ENCODE results near the gene STIP1. TPM values are rescaled to one million over a fixed set of nuclear protein-coding genes. Genes with fewer than 3 reads are reported as not detected.
A peak's percentile ranks its signal among the peaks of the same experiment; 100 is the strongest.

The STIP1 gene
- total and polyA plus RNA-seq, 2 donors (not counting 1 experiment from before 2014, with no cell fraction given), result 98.8 to 147 TPM

- H3K9me3 ChIP-seq (ENCODE audit: control insufficient read depth, insufficient read depth, low read depth, low read length), result no peaks in the 10 kb centered on the region
- peak overlapping the region; percentile 68 for H3K4me2 ChIP-seq (ENCODE audit: extremely low read depth, insufficient read depth, low read length)
- peaks cover 43% of the 10 kb centered on the region for H3K79me2 ChIP-seq (ENCODE audit: control insufficient read depth, insufficient read depth, low read length)
- H3K27ac ChIP-seq (ENCODE audit: insufficient read depth, low read length), result peak overlapping the region; percentile 14
- H3K36me3 ChIP-seq (ENCODE audit: control insufficient read depth, insufficient read depth, low read length), result peaks cover 4% of the 10 kb centered on the region
- peak overlapping the region; percentile 53 for H2AFZ ChIP-seq (ENCODE audit: low read length)
- TF ChIP-seq EZH2 (IDR thresholded peaks at IDR 0.05; ENCODE audit: low read length, missing control alignments) (no peak), CTCF (conservative IDR thresholded peaks at IDR 0.05 in 1 of 2, IDR thresholded peaks at IDR 0.05 in 1 of 2; ENCODE audit: low read depth in 1 of 2, low read length in 2 of 2) (no peak)
- H3K9ac ChIP-seq (ENCODE audit: insufficient read depth, low read length), result no peak overlapping the region
- no peaks in the 10 kb centered on the region for H4K20me1 ChIP-seq (ENCODE audit: control insufficient read depth, extremely low read depth, insufficient read depth, low read length)
- no peak for DNase-seq (ENCODE audit: low read depth in 2 of 2)
- H3K27me3 ChIP-seq (ENCODE audit: control insufficient read depth, insufficient read depth, low read length), result no peaks in the 10 kb centered on the region
- H3K4me1 ChIP-seq (ENCODE audit: control insufficient read depth, extremely low read depth, insufficient read depth, low read length), result peaks cover 20% of the 10 kb centered on the region
- peak overlapping the region; percentile 24 to 87 (median 82) for H3K4me3 ChIP-seq (replicated peaks in 1 of 4; ENCODE audit: control extremely low read depth in 1 of 4, insufficient read depth in 1 of 4, low read depth in 3 of 4, low read length in 4 of 4)
Measured at GRCh38 chr11:64247729-64248531, 62.0 kb downstream of the STIP1 start.

- Histone ChIP-seq H3K4me3 (replicated peaks in 1 of 4; ENCODE audit: control extremely low read depth in 1 of 4, insufficient read depth in 1 of 4, low read depth in 3 of 4, low read length in 4 of 4) (no peak overlapping the region), H3K4me1 (ENCODE audit: control insufficient read depth, extremely low read depth, insufficient read depth, low read length) (peaks cover 16% of the 10 kb centered on the region), H3K36me3 (ENCODE audit: control insufficient read depth, insufficient read depth, low read length) (peaks cover 1% of the 10 kb centered on the region), H3K9ac (ENCODE audit: insufficient read depth, low read length) (no peak overlapping the region), H3K79me2 (ENCODE audit: control insufficient read depth, insufficient read depth, low read length) (peaks cover 44% of the 10 kb centered on the region), H3K27me3 (ENCODE audit: control insufficient read depth, insufficient read depth, low read length) (no peaks in the 10 kb centered on the region), H4K20me1 (ENCODE audit: control insufficient read depth, extremely low read depth, insufficient read depth, low read length) (no peaks in the 10 kb centered on the region), H3K9me3 (ENCODE audit: control insufficient read depth, insufficient read depth, low read depth, low read length) (no peaks in the 10 kb centered on the region), H2AFZ (ENCODE audit: low read length) (no peak overlapping the region), H3K4me2 (ENCODE audit: extremely low read depth, insufficient read depth, low read length) (no peak overlapping the region), H3K27ac (ENCODE audit: insufficient read depth, low read length) (no peak overlapping the region)
- TF ChIP-seq CTCF (conservative IDR thresholded peaks at IDR 0.05 in 1 of 2, IDR thresholded peaks at IDR 0.05 in 1 of 2; ENCODE audit: low read depth in 1 of 2, low read length in 2 of 2), result no peak
- no peak for TF ChIP-seq EZH2 (IDR thresholded peaks at IDR 0.05; ENCODE audit: low read length, missing control alignments)
- DNase-seq (ENCODE audit: low read depth in 2 of 2), result no peak
Measured at GRCh38 chr11:64248578-64248977, 62.6 kb downstream of the STIP1 start.

- DNase-seq (ENCODE audit: low read depth in 2 of 2), result no peak
- H3K36me3 ChIP-seq (ENCODE audit: control insufficient read depth, insufficient read depth, low read length), result peaks cover 1% of the 10 kb centered on the region
- H4K20me1 ChIP-seq (ENCODE audit: control insufficient read depth, extremely low read depth, insufficient read depth, low read length), result no peaks in the 10 kb centered on the region
- no peaks in the 10 kb centered on the region for H3K27me3 ChIP-seq (ENCODE audit: control insufficient read depth, insufficient read depth, low read length)
- no peaks in the 10 kb centered on the region for H3K9me3 ChIP-seq (ENCODE audit: control insufficient read depth, insufficient read depth, low read depth, low read length)
- H3K4me1 ChIP-seq (ENCODE audit: control insufficient read depth, extremely low read depth, insufficient read depth, low read length), result peaks cover 13% of the 10 kb centered on the region
- H3K79me2 ChIP-seq (ENCODE audit: control insufficient read depth, insufficient read depth, low read length), result peaks cover 46% of the 10 kb centered on the region
- no peak overlapping the region for H2AFZ ChIP-seq (ENCODE audit: low read length)
- no peak overlapping the region for H3K27ac ChIP-seq (ENCODE audit: insufficient read depth, low read length)
- no peak overlapping the region for H3K9ac ChIP-seq (ENCODE audit: insufficient read depth, low read length)
- no peak overlapping the region for H3K4me2 ChIP-seq (ENCODE audit: extremely low read depth, insufficient read depth, low read length)
- no peak for TF ChIP-seq CTCF (conservative IDR thresholded peaks at IDR 0.05 in 1 of 2, IDR thresholded peaks at IDR 0.05 in 1 of 2; ENCODE audit: low read depth in 1 of 2, low read length in 2 of 2)
- TF ChIP-seq EZH2 (IDR thresholded peaks at IDR 0.05; ENCODE audit: low read length, missing control alignments), result no peak
- no peak overlapping the region for H3K4me3 ChIP-seq (replicated peaks in 1 of 4; ENCODE audit: control extremely low read depth in 1 of 4, insufficient read depth in 1 of 4, low read depth in 3 of 4, low read length in 4 of 4)
Measured at GRCh38 chr11:64249038-64249437, 63.1 kb downstream of the STIP1 start.
